OCI-LY1 (cell line): ENCODE results near the gene ARHGEF33.
"Not testable (repeated sequence)": the region's sequence is repeated elsewhere in the genome, so short reads cannot be mapped to it uniquely, and the experiment has no call there.

ENCODE experiments used
- H2AFZ ChIP-seq: fragments of 200-600 bp; sonication (generic), shearing (Covaris generic); 2 replicates; pipeline ENCODE4 v1.6.0; 2014; ENCODE audit warnings: antibody characterized with exemption, mild to moderate bottlenecking, low read length
- H3F3A ChIP-seq: fragments of 200-600 bp; sonication (generic), shearing (Covaris generic); 2 replicates; pipeline ENCODE4 v1.6.0; 2014; ENCODE audit warnings: mild to moderate bottlenecking, antibody characterized with exemption, low read length, moderate library complexity; ENCODE audit not compliant: insufficient read depth
- H3K27ac ChIP-seq: fragments of 200-600 bp; sonication (generic); 2 replicates; pipeline ENCODE4 v1.5.1; 2014; ENCODE audit warnings: low read length, mixed run types, mild to moderate bottlenecking, low read depth; ENCODE audit not compliant: poor library complexity, severe bottlenecking
- H3K27me3 ChIP-seq: fragments of 200-600 bp; sonication (generic); 2 replicates; pipeline ENCODE4 v1.6.0; 2014; ENCODE audit warnings: antibody characterized with exemption, mild to moderate bottlenecking, low read length, moderate library complexity; ENCODE audit not compliant: insufficient read depth
- H3K36me3 ChIP-seq: fragments of 200-600 bp; sonication (generic); 2 replicates; pipeline ENCODE4 v1.6.1; 2014; ENCODE audit warnings: mild to moderate bottlenecking, antibody characterized with exemption, low read length, moderate library complexity, mixed read lengths; ENCODE audit not compliant: insufficient read depth
- H3K4me1 ChIP-seq: fragments of 200-600 bp; sonication (generic); 2 replicates; pipeline ENCODE4 v1.5.1; 2014; ENCODE audit warnings: mild to moderate bottlenecking, low read length, moderate library complexity; ENCODE audit not compliant: insufficient read depth, severe bottlenecking
- H3K4me2 ChIP-seq: fragments of 200-600 bp; sonication (generic), shearing (Covaris generic); 2 replicates; pipeline ENCODE4 v1.6.1; 2014; ENCODE audit warnings: low read length
- H3K4me3 ChIP-seq: fragments of 200-600 bp; sonication (generic); 2 replicates; pipeline ENCODE4 v1.5.1; 2014; ENCODE audit warnings: low read length, low read depth, mild to moderate bottlenecking, mixed read lengths; ENCODE audit not compliant: poor library complexity, severe bottlenecking
- H3K79me2 ChIP-seq: fragments of 200-600 bp; shearing (Covaris generic); 2 replicates; pipeline ENCODE4 v1.6.1; 2016; ENCODE audit warnings: mixed run types, low read length, mixed read lengths; ENCODE audit not compliant: insufficient read depth
- H3K9ac ChIP-seq: fragments of 200-600 bp; sonication (generic), shearing (Covaris generic); 2 replicates; pipeline ENCODE4 v1.6.1; 2014; ENCODE audit warnings: mild to moderate bottlenecking, low read length, mixed read lengths
- H3K9me2 ChIP-seq: fragments of 200-600 bp; sonication (generic), shearing (Covaris generic); 2 replicates; pipeline ENCODE4 v1.6.1; 2014; ENCODE audit warnings: low read depth, mild to moderate bottlenecking, low read length, mixed read lengths
- H3K9me3 ChIP-seq: fragments of 200-600 bp; shearing (Covaris generic); 2 replicates; pipeline ENCODE4 v1.6.1; 2014; ENCODE audit warnings: low read length, mixed read lengths
- H4K20me1 ChIP-seq: fragments of 200-600 bp; sonication (generic), shearing (Covaris generic); 2 replicates; pipeline ENCODE4 v1.6.0; 2016; ENCODE audit warnings: mild to moderate bottlenecking, low read length; ENCODE audit not compliant: insufficient read depth
- CTCF ChIP-seq: fragments of 200-600 bp; sonication (generic), shearing (Covaris generic); IDR thresholded peaks from 2 replicates; pipeline ENCODE4 v1.5.1; 2017; ENCODE audit warnings: mild to moderate bottlenecking, antibody characterized with exemption, low read length, moderate library complexity, mixed read lengths
- EZH2 ChIP-seq: fragments of 200-600 bp; sonication (generic), shearing (Covaris generic); IDR thresholded peaks from 2 replicates; pipeline ENCODE4 v1.8.0; 2017; ENCODE audit warnings: borderline replicate concordance, mixed run types, mild to moderate bottlenecking, antibody characterized with exemption, low read length, moderate library complexity, mixed read lengths

Gene ARHGEF33

GRCh38 chr2:38935568-38936172 lies 46.0 kb downstream of the ARHGEF33 start:
- Histone ChIP-seq H3F3A (no peaks in the 10 kb centered on the region), H4K20me1 (no peaks in the 10 kb centered on the region), H3K9ac (no peak overlapping the region), H3K9me2 (no peaks in the 10 kb centered on the region), H3K4me3 (no peak overlapping the region), H2AFZ (no peak overlapping the region), H3K4me2 (no peak overlapping the region), H3K27me3 (no peaks in the 10 kb centered on the region), H3K9me3 (no peaks in the 10 kb centered on the region), H3K79me2 (no peaks in the 10 kb centered on the region), H3K4me1 (no peaks in the 10 kb centered on the region), H3K27ac (no peak overlapping the region), H3K36me3 (no peaks in the 10 kb centered on the region)
- TF ChIP-seq CTCF (no peak), EZH2 (no peak)

- H3K27ac ChIP-seq, H4K20me1 ChIP-seq, H3K79me2 ChIP-seq, H3K4me1 ChIP-seq, H3K4me3 ChIP-seq, H3K9me3 ChIP-seq, H3K9me2 ChIP-seq, H3F3A ChIP-seq, H2AFZ ChIP-seq, H3K27me3 ChIP-seq, H3K9ac ChIP-seq, H3K36me3 ChIP-seq, H3K4me2 ChIP-seq: not testable (repeated sequence)
Measured at GRCh38 chr2:38936516-38936915, 46.8 kb downstream of the ARHGEF33 start.

GRCh38 chr2:38937548-38937947 lies 47.9 kb downstream of the ARHGEF33 start:
- Histone ChIP-seq H2AFZ (no peak overlapping the region), H3K4me1 (no peaks in the 10 kb centered on the region), H3K79me2 (no peaks in the 10 kb centered on the region), H4K20me1 (no peaks in the 10 kb centered on the region), H3K9me3 (no peaks in the 10 kb centered on the region), H3F3A (no peaks in the 10 kb centered on the region), H3K4me3 (no peak overlapping the region), H3K9me2 (no peaks in the 10 kb centered on the region), H3K27ac (no peak overlapping the region), H3K36me3 (no peaks in the 10 kb centered on the region), H3K9ac (no peak overlapping the region), H3K4me2 (no peak overlapping the region), H3K27me3 (no peaks in the 10 kb centered on the region)
- TF ChIP-seq CTCF (no peak), EZH2 (no peak)

- H3K9ac ChIP-seq: no peak overlapping the region
- no peaks in the 10 kb centered on the region for H3K9me2 ChIP-seq
- no peak overlapping the region for H3K4me2 ChIP-seq
- H3K36me3 ChIP-seq: no peaks in the 10 kb centered on the region
- no peaks in the 10 kb centered on the region for H3K27me3 ChIP-seq
- H3K27ac ChIP-seq: no peak overlapping the region
- no peak overlapping the region for H3K4me3 ChIP-seq
- no peaks in the 10 kb centered on the region for H3K9me3 ChIP-seq
- H3F3A ChIP-seq: no peaks in the 10 kb centered on the region
- no peak overlapping the region for H2AFZ ChIP-seq
- no peaks in the 10 kb centered on the region for H3K4me1 ChIP-seq
- no peaks in the 10 kb centered on the region for H3K79me2 ChIP-seq
- no peaks in the 10 kb centered on the region for H4K20me1 ChIP-seq
- TF ChIP-seq CTCF (no peak), EZH2 (no peak)
Measured at GRCh38 chr2:38940746-38941145, 51.1 kb downstream of the ARHGEF33 start.
